ENCODE data around the gene ADAM23.
"Not testable (repeated sequence)": the region's sequence is repeated elsewhere in the genome, so short reads cannot be mapped to it uniquely, and the experiment has no call there.

Gene ADAM23

GRCh38 chr2:206442833-206443734 is at the start of gene ADAM23:
Gene ADAM23, plus strand, starts transcription at chr2:206443532. Its CDS starts 335 bp downstream, at chr2:206443867.
- no peak for DNase-seq

DNA sequence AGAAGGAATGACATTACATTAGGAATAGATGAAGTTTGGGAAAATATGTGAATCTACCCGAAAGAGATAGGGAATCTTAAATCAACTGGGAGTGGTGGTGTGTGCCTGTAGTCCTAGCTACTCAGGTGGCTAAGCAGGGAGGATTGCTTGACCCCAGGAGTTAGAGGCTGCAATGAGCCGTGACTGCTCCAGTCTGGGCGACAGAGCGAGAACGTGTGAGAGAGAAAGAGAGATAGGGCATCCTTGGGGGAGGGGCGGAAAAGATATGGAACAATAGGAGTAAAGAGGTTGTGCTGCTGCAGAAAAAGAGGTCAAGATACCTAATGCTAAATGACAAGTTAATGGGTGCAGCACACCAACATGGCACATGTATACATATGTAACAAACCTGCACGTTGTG is 47.1 kb upstream of the ADAM23 start:
- DNase-seq: no peak

DNA sequence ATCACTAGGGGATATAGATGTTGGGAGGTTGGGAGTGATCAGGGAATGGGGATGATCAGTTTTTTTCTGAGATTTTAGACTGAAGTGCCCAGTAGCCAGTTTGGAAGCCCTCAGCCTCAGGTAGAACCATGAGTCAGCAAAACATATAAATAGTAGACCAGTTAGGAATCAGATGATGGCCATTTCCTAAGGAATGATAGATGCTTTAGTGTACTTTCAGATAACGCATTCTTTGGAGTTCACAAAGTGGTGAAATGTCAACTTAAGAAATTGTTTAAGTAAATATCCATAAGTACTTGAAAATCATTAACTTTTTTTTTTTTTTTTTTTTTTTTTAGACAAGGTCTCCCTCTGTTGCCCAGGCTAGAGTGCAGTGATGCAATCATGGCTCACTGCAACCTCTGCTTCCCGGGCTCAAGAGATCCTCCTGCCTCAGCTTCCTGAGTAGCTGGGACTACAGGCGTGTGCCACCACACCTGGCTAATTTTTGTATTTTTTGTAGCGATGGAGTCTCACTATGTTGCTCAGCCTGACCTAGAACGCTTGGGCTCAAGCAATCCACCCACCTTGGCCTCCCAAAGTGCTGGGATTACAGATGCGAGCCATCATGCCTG is 40.3 kb upstream of the ADAM23 start:
- not testable (repeated sequence) for DNase-seq

DNA sequence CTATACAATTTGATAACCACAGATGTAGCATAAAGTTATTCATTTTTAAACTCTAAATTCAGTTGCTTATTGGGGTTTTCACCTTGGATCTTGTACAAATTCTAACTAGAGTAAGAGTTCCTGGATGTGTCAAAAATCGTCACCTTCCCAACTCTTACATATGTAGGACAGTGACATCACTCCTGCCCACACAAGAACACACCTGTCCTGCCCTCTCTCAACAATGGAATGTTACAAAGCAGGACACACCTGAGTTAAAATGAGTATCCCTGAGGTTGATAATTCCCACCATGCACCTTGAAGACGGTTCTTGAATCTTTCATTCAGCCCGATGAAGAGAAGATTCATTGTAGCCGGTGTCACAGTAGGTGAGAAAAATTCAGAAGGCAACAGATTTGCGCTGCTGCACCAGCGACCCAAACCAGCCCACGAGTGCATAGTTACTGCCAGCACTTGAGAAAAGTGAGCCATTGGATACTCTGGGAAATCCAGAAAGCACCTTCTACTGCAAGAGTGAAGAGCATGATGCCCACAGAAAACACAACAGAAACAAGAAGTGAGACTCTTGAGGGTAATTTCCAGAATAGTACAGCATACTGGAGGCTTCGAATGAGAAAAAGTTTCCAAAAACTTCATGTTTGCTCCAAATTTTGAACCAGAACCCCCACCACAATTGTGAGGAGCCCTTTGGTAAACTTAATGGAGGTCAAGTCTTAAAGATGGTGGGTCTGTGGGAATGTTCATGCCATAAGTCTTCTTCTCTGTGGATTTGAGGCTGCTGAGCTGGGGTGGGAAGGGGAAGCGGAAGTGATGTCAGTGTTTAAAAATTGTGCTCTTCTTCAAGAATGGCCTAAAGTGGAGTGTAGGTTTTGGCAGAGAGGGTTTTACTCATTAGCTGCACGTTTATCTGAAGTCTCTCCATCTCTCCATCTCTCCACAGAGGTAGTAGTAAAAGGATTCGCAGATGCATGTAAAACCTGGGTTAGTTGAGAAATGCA is 34.7 kb upstream of the ADAM23 start:
- DNase-seq: no peak

DNA sequence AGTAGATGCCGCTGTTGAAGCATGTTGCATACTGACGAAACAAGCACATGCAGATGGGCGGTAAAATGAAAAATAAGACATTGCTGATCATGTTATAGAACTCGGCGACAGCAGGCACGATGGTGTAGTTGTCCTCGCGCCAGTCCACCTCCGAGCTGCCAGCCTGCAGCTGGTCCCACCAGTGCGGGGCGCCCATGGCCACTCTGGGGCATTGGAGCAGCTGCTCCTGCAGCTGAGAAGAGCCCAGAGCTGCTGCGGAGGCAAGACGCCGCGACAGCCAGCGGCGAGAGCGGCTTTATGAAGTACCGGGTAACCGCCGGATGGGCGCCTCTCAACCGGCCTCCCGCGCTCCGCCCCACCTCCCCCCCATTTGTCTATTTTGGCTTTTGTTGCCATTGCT is 32.6 kb upstream of the ADAM23 start:
- no peak for DNase-seq

DNA sequence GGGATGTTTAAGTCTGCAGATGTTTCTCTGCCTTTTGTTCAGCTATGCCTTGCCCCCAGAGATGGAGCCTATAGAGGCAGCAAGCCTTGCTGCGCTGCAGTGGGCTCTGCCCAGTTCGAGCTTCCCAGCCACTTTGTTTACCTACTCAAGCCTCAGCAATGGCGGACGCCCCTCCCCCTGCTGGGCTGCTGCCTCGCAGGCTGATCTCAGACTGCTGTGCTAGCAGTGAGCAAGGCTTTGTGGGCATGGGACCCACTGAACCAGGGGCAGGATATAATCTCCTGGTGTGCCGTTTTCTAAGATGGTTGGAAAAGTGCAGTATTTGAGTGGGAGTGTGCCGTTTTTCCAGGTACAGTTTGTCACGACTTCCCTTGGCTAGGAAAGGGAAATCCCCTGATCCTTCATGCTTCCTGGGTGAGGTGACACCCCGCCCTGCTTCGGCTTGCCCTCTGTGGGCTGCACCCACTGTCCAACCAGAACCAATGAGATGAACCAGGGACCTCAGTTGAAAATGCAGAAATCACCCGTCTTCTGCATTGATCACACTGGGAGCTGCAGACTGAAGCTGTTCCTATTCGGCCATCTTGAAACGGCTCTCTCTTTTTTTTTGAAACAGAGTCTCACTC is 27.6 kb upstream of the ADAM23 start:
- DNase-seq: no peak

- DNase-seq: no peak
These were observed 24.4 kb upstream of the ADAM23 start for GRCh38 chr2:206418968-206419367.

- no peak for DNase-seq
These were observed 22.6 kb upstream of the ADAM23 start for GRCh38 chr2:206420721-206421120.

DNA sequence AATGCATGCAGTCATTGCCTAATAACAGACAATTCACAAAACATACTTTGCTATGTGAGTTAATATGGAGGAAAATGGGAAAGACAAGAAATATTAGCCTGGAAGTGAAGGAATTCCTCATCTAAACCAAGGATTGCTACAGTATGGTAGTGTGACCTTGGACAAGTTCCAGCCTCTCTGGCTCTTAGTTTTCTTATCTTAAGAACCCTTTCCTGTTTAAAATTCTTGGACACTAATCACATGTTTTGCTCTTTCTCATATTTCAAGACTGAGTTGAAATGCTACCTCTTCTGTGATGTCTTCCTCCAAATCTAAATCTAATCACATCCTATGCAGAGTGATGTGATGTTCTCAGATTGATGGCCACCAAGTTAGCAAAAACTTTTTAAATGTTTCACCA is 20.8 kb upstream of the ADAM23 start:
- no peak for DNase-seq

GRCh38 chr2:206423147-206423546 is 20.2 kb upstream of the ADAM23 start:
- DNase-seq: no peak

- DNase-seq: no peak
These were observed 19.2 kb upstream of the ADAM23 start for GRCh38 chr2:206424134-206424533.

GRCh38 chr2:206428783-206429182 is 14.5 kb upstream of the ADAM23 start:
- no peak for DNase-seq

DNA sequence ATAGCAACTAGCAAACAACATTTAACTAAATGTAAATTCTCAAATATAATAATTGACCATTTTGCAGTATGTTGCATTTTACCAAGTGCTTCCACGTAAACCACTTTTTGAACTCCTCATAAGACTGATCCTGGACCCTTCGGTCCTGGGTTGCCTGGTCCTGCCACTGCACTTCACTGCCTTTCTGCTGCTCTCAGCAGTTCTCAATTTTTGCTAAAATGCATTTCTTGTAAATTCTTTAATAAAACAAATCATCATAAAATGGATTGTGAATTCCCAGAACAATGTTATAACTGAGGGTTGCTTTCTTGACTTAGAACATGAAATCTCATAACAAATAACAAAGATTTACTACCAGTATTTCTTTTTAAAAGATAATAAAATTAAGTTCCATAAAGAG is 12.9 kb upstream of the ADAM23 start:
- DNase-seq: no peak

DNA sequence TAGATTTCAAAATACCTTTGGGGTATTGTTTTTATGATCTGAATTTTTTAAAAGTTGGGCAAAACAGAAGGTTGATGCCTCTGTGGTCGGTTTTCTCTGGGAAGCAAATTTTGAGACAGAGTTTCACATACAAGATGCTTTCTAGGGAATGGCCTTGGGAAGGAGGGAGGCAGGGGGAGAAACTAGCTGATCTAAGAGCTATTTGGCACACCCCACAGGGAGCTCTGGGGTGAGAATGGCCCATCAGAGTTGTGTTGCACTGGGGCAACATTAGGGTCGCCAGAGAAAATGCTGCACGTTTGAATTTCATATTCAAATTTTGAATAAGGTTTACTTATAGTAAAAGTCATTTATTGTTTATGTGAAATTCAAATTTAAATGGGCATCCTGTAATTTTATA is 11.9 kb upstream of the ADAM23 start:
- DNase-seq: no peak

GRCh38 chr2:206432193-206433082 is 10.9 kb upstream of the ADAM23 start:
- DNase-seq: no peak

GRCh38 chr2:206433190-206433589 is 10.1 kb upstream of the ADAM23 start:
- DNase-seq: no peak

- DNase-seq: no peak
These were observed 9.6 kb upstream of the ADAM23 start for GRCh38 chr2:206433686-206434085.

DNA sequence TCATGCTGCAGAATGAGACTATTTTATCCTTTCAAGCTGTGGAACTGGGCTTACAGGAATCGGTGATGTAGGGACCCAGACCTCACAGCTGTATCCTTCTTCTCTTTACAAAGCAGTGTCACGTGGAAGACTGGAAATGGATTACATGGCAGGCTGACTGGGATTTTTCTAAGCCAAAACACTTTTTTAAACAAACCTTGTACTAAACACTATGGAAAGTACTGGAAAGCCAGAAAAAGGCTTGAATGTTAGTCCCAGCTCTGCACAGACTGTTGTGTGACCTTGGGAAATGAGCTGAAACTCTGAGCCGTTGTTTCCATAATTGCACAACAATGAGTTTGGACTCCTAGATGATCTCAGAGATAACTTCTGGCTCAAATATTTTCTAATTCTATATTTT is 7.6 kb upstream of the ADAM23 start:
- DNase-seq: no peak

DNA sequence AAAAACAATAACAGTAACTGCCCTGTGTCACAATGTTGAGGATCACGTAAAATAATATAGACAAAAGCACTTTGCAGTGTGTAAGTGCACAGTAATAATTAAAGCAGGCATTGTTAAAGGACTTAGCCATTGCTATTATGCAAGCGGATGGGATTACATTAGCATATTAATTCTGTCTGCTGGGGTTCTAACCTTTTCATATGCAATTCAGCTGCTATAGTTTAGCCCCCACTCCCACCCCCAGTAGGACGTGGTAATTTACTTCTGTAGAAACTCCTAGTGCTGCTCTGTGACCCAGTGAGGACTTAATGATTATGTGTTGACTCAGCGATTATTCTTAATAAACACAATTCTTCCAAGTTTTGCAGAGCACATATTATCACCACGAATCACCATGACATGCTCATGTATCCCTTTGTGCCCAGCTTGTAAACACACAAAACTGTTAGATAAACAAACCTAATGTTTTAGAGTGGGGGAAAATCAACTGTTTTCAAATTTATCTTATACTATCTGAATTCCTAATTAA is 5.1 kb upstream of the ADAM23 start:
- no peak for DNase-seq

- no peak for DNase-seq
These were observed 879 bp upstream of the ADAM23 start for GRCh38 chr2:206442474-206442832.

DNA sequence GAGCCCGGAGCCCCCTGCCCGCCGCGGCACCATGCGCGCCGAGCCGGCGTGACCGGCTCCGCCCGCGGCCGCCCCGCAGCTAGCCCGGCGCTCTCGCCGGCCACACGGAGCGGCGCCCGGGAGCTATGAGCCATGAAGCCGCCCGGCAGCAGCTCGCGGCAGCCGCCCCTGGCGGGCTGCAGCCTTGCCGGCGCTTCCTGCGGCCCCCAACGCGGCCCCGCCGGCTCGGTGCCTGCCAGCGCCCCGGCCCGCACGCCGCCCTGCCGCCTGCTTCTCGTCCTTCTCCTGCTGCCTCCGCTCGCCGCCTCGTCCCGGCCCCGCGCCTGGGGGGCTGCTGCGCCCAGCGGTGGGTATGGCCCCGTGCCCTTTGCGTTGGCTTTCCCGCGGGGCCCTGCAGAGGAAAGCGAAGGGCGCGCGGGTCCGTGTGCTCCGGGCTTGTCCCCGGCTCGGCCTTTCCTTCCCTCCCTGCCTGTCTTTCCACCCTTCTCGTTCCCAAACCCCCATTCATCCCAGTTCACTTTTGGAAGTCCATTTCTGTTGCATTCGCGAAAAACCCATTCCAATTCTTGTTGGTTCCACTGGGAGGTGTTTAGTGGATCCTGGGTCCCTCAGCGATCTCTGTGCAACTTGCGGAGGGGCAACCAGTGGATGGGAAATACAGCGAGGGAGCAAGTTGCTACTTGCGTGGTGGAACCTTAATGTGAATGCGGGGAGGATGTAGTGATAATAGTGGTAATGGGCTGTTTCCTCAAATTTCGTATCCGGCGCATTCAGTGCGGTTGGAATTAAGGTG is 599 bp downstream of the ADAM23 start:
- DNase-seq: no peak

Data from activated CD4-positive, CD25-positive, alpha-beta regulatory T cell (primary cell).